Spleen (tissue), 7 donors: ENCODE results near the gene NRBF2.

ENCODE experiments used
- POLR2A ChIP-seq, 3 donors: fragments of 450-650 bp; IDR thresholded peaks; one replicate each; pipeline ENCODE4 v1.5.1; 2017; ENCODE audit warnings: antibody characterized with exemption in 3 of 3, mild to moderate bottlenecking in 1 of 3
- POLR2AphosphoS5 ChIP-seq, 3 donors: sonication (generic); formaldehyde crosslinking; IDR thresholded peaks; one replicate each; pipeline ENCODE4 v1.5.1; 2017; ENCODE audit warnings: antibody characterized with exemption in 3 of 3
- TF ChIP-seq, protein P1 (sequence below), 11 experiments: fragments of 200-600 bp in 7 of 11; fragments of 450-650 bp in 4 of 11; sonication (generic) in 4 of 11; IDR thresholded peaks in 8 of 11; conservative IDR thresholded peaks in 3 of 11; 1 replicate in 7 of 11; 2 replicates in 4 of 11; pipeline versions ENCODE4 v1.4.0 to v1.8.0; 2016 to 2021; ENCODE audit warnings: antibody characterized with exemption in 11 of 11, inconsistent platforms in 4 of 11, mild to moderate bottlenecking in 1 of 11
- donor health status: DM: no; HTN: no; CAD: no; lungs with moderate emphysema.
- donor health status: DM: no; HTN: no; CAD: no.
- donor health status: DM: no; HTN: no; CAD: no.

DNA sequence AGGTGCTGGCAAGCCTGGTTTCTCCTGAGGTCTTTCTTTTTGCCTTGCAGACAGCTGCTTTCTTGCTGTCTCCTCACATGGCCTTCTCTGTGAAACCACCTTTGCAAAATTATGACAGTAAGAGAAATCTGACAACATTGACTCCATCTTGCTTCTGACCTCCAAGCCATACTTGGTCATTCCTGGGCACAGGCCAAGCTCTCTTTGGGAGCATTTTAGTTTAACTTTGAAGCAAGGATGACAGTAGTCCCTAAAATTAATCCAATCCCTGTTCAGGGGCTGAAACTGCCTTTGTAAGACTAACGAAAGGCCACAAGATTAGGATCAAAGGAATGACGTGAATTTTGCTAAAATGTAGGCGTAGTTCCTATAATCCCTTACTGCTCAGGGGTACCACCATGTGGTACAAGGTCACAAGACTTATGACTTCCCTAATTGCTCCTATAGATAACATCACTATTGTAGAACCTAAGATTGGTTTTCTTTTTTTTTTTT, 25.1 kb upstream of the NRBF2 start:
- TF ChIP-seq, protein P1, sequence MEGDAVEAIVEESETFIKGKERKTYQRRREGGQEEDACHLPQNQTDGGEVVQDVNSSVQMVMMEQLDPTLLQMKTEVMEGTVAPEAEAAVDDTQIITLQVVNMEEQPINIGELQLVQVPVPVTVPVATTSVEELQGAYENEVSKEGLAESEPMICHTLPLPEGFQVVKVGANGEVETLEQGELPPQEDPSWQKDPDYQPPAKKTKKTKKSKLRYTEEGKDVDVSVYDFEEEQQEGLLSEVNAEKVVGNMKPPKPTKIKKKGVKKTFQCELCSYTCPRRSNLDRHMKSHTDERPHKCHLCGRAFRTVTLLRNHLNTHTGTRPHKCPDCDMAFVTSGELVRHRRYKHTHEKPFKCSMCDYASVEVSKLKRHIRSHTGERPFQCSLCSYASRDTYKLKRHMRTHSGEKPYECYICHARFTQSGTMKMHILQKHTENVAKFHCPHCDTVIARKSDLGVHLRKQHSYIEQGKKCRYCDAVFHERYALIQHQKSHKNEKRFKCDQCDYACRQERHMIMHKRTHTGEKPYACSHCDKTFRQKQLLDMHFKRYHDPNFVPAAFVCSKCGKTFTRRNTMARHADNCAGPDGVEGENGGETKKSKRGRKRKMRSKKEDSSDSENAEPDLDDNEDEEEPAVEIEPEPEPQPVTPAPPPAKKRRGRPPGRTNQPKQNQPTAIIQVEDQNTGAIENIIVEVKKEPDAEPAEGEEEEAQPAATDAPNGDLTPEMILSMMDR (IDR thresholded peaks at IDR 0.05 in 8 of 11, conservative IDR thresholded peaks at IDR 0.05 in 3 of 11): no peak
- TF ChIP-seq POLR2AphosphoS5 (IDR thresholded peaks at IDR 0.05) (no peak), POLR2A (IDR thresholded peaks at IDR 0.05) (no peak)
